Purkinje cell (primary cell): ENCODE data around the gene ZNF77. TPM values are rescaled to one million over a fixed set of nuclear protein-coding genes. Genes with fewer than 3 reads are reported as not detected.

ENCODE experiments used
- polyA plus RNA-seq: library from polyadenylated mRNA; unstranded; fragments of >200 nt; fragmentation: Nextera tagmentation; gene quantifications from 2 replicates; pipeline ENCODE4 v1.2.1, GENCODE V29; 2014

The ZNF77 gene
- polyA plus RNA-seq: 0.81 and 2.7 TPM in 2 replicates

DNA sequence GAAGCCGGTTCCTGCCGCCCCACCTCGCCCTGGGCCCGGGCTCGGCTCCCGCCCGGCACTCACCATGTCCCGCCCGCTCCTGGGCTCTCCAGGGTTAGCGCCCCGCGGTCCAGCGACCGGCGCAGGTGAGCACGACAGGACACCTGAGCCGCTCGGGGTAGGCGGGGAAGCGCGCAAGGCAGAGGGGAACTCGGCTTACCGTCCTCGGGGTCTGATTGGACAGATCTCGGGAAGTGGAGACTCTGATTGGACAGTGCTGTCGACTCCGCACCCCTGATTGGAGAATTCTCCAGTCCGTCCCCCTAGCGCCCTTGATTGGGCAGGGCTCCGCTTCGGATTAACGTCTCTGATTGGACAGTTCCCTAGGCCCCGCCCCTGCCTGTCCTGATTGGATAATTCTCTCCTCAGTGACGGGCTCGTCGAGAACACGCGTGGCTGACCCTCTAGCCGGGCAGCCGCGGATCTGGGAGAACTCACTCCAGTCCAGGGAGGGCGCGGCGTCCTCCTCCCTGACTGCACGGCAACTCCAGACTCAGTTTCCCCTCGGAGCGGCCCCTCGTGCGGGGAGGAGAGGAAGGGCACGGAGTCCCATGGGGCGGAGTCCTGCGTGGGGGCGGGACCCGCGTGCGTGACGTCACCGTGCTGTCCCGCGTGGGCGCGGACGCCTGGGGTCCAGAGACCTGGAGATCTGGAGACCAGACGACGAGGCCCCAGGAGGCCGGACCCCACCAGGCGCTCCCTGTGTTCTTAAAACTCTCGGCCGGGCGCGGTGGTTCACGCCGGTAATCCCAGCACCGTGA is at the start of gene ZNF77:
TSS of gene ZNF77 (minus strand) at position 197 of the 800 bp plus-strand sequence. CDS start at position 66, 131 bp downstream.

DNA sequence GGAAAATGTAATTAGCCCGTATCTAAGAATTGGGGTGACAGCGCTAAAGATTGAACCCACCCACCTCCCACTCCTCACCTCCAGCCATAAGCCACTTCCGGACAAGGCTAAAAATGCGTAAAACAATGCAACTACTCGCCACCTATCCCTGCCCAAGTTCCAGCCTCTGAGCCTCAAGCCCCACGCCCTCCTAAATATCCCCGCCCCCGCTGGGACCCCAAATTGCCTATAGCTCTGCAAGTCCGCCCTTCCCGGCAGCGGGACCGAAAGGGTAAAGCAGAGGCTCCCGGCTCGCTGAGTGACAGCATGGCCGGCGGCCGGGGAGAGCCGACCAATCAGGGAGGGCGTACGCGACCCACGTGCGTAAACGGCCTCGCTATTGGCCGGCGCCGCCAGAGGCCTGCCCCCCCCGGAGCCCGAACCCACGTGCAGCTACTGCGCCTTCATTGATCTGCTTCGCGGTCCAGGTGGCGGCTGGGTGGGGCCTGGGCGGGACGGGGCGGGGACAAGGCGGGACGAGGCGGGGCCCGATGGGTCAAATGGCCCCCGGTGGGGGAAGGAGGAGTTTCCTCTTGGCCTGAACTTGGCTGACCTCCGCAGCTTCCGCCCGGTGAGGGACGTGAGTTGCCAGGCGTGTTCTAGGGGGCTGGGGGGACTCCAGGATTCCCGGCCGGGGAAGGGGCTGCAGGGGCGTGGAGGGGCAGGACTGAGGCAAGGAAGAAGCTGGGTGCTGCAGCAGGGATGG is 32.4 kb upstream of the ZNF77 start, which contains the start of gene TLE6:
TSS of gene TLE6 (plus strand) at position 564 of the 745 bp plus-strand sequence. CDS start 670 bp downstream, outside the sequence.

DNA sequence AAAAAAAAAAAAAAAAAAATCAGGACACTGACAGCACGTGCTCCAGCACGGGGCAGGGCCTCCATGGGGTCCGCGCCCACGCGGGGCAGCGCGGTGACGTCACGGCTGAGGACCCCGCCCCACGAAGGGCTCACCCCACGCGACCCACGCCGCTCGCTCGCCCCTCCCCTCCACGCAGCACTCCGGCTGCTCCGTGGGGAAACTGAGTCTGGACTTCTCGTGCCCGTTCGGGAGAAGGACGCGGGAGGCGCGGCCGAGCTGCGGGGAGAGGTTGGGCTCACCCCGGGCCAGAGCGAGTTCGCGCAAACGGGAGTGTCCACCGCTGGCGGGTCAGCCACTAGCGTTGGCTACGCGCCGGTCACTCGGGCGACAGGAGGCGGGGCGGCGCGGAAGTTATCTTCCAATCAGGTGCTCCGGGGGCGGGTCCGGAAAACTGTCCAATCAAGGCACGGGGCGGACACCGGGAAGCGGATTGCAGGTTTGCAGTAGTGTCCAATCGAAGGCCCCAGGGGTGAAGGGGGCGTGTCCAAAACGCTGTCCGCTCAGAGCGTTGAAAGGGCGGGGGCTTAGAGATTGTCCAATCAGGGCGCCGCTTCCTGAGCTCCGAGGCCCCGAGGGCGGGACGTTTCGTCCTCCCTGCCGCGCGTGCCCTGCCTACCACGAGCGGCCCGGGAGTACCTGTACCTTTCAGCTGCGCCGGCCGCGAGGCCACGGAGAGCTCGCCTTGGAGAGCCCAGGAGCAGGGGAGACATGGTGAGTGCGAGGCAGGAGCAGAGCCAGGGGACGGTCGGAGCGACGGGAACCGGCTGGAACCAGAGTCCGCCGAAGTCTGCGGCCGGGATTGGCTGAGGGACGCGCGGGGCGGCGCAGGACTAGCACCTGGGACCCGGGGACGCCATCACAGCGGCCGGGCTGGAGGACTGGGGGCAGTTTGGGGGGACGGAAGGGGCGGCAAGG is 44.2 kb downstream of the ZNF77 start, which contains the start of gene ZNF57:
TSS of gene ZNF57 (plus strand) at position 633 of the 957 bp plus-strand sequence. CDS start at position 751, 118 bp downstream.

Other genes starting within 250 kb of the ZNF77 start
- gene GNG7, start 242.3 kb downstream of the ZNF77 start, polyA plus RNA-seq: 5.0 and 6.7 TPM in 2 replicates
- 0.22 and 1.6 TPM in 2 replicates for gene DIRAS1, start 223.6 kb downstream of the ZNF77 start, polyA plus RNA-seq
- gene SLC39A3, start 205.0 kb downstream of the ZNF77 start, polyA plus RNA-seq: 1.1 and 1.7 TPM in 2 replicates
- gene SGTA, start 161.7 kb downstream of the ZNF77 start, polyA plus RNA-seq: 1.7 and 2.3 TPM in 2 replicates
- 1.5 and 3.0 TPM in 2 replicates for gene THOP1, start 159.5 kb downstream of the ZNF77 start, polyA plus RNA-seq
- 3.1 and 3.9 TPM in 2 replicates for gene ZNF554, start 125.1 kb downstream of the ZNF77 start, polyA plus RNA-seq
- gene ZNF555, start 103.5 kb downstream of the ZNF77 start, polyA plus RNA-seq: 1.5 and 2.2 TPM in 2 replicates
- 0.20 TPM in 1 of 2 replicates, not detected in the other for gene ZNF556, start 77.6 kb downstream of the ZNF77 start, polyA plus RNA-seq
- gene ZNF57, start 44.0 kb downstream of the ZNF77 start, polyA plus RNA-seq: 6.3 and 8.4 TPM in 2 replicates
- gene TLE6, start 32.6 kb upstream of the ZNF77 start, polyA plus RNA-seq: 1.4 TPM in 1 of 2 replicates, not detected in the other
- 0.21 and 0.98 TPM in 2 replicates for gene TLE2, start 84.3 kb upstream of the ZNF77 start, polyA plus RNA-seq
- gene TLE5, start 117.5 kb upstream of the ZNF77 start, polyA plus RNA-seq: 9.8 and 15.6 TPM in 2 replicates
- gene GNA11, start 149.4 kb upstream of the ZNF77 start, polyA plus RNA-seq: 0.42 and 1.0 TPM in 2 replicates
- 0.89 and 0.94 TPM in 2 replicates for gene GNA15, start 191.1 kb upstream of the ZNF77 start, polyA plus RNA-seq
- not detected in 2 replicates for gene S1PR4, start 233.8 kb upstream of the ZNF77 start, polyA plus RNA-seq
- gene NCLN, start 241.0 kb upstream of the ZNF77 start, polyA plus RNA-seq: 19.8 and 27.3 TPM in 2 replicates